Astrocyte of the spinal cord (primary cell): ENCODE measurements around the gene SET.
"Not testable (repeated sequence)": the region's sequence is repeated elsewhere in the genome, so short reads cannot be mapped to it uniquely, and the experiment has no call there.

ENCODE experiments used
- DNase-seq: peaks from one replicate; pipeline ENCODE4 v3.0.0; 2011; ENCODE audit warnings: low read depth, low spot score
- H3K4me3 ChIP-seq: 2 replicates; pipeline ENCODE4 v1.5.1; 2011; ENCODE audit warnings: low read depth, mild to moderate bottlenecking, low read length, moderate library complexity
- in situ Hi-C: cut with HindIII; loops from 2 replicates; pipeline ENCODE4 v1.10.0; 2017; ENCODE audit warnings: low sequenced_read_pairs
- TF ChIP-seq, protein P1 (sequence below): IDR thresholded peaks from 2 replicates; pipeline ENCODE4 v1.5.1; 2012; ENCODE audit warnings: low read depth, mild to moderate bottlenecking, low read length, inconsistent platforms

The SET gene, protein sequence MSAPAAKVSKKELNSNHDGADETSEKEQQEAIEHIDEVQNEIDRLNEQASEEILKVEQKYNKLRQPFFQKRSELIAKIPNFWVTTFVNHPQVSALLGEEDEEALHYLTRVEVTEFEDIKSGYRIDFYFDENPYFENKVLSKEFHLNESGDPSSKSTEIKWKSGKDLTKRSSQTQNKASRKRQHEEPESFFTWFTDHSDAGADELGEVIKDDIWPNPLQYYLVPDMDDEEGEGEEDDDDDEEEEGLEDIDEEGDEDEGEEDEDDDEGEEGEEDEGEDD

DNA sequence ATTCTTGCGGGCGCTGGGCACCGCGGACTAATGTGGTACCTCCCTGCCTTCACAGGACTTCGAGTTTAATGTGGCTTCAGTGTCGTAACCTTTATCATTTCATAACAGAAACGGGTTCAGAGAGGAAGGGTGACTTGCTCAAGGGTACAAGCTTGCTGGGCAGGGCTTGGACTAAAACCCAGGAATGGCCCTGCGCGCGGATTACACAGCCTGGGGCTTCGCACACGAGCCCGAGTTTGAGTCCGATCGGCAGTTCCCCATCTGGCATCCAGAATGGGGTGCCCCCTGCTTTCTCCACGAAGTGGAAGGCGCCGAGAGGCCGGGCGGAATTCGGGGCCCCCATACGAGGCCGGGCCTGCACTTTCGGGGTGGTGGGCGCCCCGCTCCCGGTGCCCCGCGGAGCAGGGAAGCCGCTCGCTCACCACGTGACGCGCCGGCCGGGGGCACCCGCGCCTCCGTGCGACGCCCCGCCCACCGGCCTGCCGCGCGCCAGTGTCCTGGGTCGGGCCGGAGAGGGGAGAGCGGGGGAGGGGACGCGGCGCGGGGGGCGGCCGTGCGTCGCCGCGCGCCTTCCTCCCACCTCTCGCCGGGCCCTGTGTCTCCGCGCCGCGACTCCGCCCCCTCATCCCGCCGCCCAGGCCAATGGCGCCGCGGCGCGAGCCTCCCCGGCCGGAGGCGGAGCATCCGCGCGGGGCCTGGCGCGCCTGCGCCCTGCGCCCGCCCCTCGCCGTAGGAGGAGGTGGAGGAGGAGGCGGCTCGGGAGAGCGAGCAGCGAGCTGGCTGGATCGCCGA lies at the start of gene SET:
SET (plus strand) TSS at position 722 of the 792 bp plus-strand sequence. CDS start 361 bp downstream, outside the sequence.
- H3K4me3 ChIP-seq = peak within 1 kb of the TSS; percentile 59
- in situ Hi-C loops = no loop called here
- DNase-seq = peak; percentile 91
- TF ChIP-seq, protein P1, sequence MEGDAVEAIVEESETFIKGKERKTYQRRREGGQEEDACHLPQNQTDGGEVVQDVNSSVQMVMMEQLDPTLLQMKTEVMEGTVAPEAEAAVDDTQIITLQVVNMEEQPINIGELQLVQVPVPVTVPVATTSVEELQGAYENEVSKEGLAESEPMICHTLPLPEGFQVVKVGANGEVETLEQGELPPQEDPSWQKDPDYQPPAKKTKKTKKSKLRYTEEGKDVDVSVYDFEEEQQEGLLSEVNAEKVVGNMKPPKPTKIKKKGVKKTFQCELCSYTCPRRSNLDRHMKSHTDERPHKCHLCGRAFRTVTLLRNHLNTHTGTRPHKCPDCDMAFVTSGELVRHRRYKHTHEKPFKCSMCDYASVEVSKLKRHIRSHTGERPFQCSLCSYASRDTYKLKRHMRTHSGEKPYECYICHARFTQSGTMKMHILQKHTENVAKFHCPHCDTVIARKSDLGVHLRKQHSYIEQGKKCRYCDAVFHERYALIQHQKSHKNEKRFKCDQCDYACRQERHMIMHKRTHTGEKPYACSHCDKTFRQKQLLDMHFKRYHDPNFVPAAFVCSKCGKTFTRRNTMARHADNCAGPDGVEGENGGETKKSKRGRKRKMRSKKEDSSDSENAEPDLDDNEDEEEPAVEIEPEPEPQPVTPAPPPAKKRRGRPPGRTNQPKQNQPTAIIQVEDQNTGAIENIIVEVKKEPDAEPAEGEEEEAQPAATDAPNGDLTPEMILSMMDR = no peak

DNA sequence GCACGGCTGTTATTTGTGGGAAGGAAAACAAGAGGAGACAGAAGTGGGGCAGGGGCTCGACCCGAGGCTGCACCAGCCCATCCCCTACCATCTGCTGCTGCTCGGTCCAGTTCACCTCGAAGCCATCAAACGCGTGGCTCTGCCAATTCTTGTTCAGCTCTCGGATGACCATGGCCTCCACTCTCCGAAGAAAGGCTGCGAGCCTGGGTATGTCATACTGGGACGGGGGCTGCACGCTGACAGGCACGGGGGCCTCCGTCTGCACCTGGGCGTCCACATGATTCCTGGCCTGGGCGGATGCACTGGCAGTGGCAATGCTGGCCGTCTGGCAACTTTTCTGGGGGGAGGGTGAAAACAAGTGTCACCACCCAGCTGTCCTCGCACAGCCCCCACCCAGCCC lies 48.4 kb upstream of the SET start:
- TF ChIP-seq, protein P1 = no peak
- H3K4me3 ChIP-seq = no peak overlapping the region
- in situ Hi-C loops = no loop called here
- DNase-seq = no peak

DNA sequence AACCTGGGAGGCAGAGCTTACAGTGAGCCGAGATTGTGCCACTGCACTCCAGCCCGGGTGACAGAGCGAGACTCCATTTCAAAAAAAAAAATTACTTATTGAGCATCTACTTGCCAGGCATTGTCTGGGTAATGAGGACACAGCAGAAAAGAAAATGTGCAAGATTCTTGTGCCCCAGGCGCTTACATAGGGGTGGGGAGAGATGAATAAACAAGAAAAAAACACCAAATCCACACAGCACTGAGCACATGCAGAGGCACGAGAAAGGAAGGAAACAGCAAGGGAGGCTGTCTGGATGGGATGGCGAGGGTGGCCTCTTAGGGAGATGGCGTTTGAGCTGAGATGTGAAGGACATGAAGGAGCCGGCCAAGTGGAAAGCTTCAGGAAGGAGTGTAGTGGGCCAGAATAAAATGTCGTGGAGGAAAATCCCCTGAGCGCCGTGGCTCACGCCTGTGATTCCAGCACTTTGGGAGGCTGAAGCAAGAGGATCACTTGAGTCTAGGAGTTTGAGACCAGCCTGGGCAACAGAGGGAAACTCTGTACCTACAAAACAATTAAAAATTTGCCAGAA lies 46.3 kb upstream of the SET start:
- in situ Hi-C loops = no loop called here
- TF ChIP-seq, protein P1 = no peak
- DNase-seq = no peak
- no peak overlapping the region for H3K4me3 ChIP-seq

DNA sequence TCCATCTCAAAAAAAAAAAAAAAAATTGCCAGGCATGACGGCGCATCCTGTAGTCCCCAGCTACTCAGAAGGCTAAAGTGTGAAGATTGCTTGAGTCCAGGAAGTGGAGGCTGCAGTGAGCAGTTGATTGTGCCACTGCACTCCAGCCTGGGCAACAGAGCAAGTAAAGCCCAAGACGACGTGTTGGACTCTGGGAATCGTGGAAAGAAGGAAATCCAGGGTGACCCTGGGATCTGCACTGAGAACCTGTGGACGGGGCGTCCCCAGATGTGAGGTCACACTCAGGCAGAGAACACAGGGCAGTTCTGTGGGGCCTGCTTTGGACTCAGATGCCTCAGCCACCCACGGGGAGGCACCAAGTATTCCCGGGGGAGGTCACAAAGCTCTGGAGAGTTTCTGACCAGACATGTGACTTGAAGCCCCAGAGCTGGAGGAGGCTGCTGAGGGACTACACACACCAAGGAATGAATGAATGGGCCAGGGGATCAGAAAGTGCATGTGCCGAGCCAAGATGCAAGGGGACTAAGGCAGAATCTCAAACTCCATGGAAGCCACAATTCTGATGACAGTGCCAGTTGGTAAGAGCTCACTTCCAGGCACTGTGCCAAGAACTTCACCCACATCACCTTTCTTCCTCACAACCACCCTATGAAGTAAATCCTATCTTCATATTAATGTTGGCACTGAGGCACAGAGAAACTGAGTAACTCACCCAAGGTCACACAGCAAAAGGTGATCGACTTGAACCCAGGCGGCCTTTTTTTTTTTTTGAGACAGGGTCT lies 45.3 kb upstream of the SET start:
- DNase-seq = no peak
- in situ Hi-C loops = no loop called here
- TF ChIP-seq, protein P1 = no peak
- H3K4me3 ChIP-seq = no peak overlapping the region

DNA sequence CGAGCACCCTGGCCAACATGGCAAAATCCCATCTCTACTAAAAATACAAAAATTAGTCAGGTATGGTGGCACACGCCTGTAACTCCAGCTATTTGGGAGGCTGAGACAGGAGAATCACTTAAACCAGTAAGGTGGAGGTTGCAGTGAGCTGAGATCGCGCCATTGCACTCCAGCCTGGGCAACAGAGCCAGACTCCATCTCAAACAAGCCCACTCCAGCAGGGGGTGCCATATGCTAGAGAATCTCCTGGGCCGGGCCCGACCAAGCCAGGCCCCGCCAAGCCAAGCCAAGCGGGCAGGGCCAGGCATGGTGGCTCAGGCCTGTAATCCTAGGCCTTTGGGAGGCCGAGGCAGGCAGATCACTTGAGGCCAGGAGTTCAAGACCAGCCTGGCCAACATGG lies 40.8 kb upstream of the SET start:
- H3K4me3 ChIP-seq, DNase-seq, in situ Hi-C loops: not testable (repeated sequence)
- TF ChIP-seq, protein P1 = peak; percentile 15

DNA sequence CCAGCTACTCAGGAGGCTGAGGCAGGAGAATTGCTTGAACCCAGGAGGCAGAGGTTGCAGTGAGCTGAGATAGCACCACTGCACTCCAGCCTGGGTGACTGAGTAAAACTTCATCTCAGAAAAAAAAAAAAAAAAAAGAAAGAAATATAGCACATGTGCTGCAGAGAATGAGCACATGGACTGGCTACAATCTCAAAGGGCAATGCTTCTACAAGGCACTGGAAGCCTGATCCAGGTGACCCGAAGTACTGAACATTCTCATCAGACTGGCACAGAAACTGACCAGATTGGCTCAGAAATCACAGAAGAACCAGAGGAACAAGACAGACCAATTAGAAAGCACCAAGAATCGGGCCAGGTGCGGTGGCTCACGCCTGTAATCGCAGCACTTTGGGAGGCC lies 37.2 kb upstream of the SET start:
- no peak for DNase-seq
- no peak overlapping the region for H3K4me3 ChIP-seq
- TF ChIP-seq, protein P1 = no peak
- in situ Hi-C loops = no loop called here
